HEK293 (cell line): ENCODE data around the gene OTOR.

ENCODE experiments used
- CTCF ChIA-PET: fragments of 350-600 bp; formaldehyde crosslinking; extraction: SDS; loops from one replicate; lab custom pipeline; 2021; ENCODE audit warnings: antibody characterized with exemption; lab: Yijun Ruan, JAX
- POLR2A ChIA-PET: fragments of 300-600 bp; formaldehyde crosslinking; extraction: SDS; loops from one replicate; lab custom pipeline; 2020; ENCODE audit warnings: antibody characterized with exemption, inconsistent platforms; lab: Yijun Ruan, JAX
- H3K27ac ChIP-seq: fragments of 200-500 bp; sonication (Bioruptor generic); 2 replicates; pipeline ENCODE4 v1.5.1; 2014; ENCODE audit warnings: low read depth, low read length, control low read depth, inconsistent platforms; ENCODE audit errors: extremely low read depth
- H3K36me3 ChIP-seq, 2 experiments: fragments of 200-500 bp in 1 of 2; sonication (Bioruptor generic) in 1 of 2; 1 replicate in 1 of 2; 2 replicates in 1 of 2; pipeline ENCODE4 v1.5.1; 2014 to 2017; ENCODE audit warnings: inconsistent platforms in 2 of 2, low read length in 2 of 2; ENCODE audit not compliant: control insufficient read depth in 2 of 2, insufficient read depth in 1 of 2
- H3K4me1 ChIP-seq: fragments of 200-500 bp; sonication (Bioruptor generic); 2 replicates; pipeline ENCODE4 v1.5.1; 2014; ENCODE audit warnings: mild to moderate bottlenecking, low read length, inconsistent platforms; ENCODE audit not compliant: control insufficient read depth, insufficient read depth
- H3K4me3 ChIP-seq: 2 replicates; pipeline ENCODE4 v1.5.1; 2011; ENCODE audit warnings: low read depth, mild to moderate bottlenecking, control low read depth, low read length, moderate library complexity
- H3K9me3 ChIP-seq: fragments of 200-500 bp; sonication (Bioruptor generic); 2 replicates; pipeline ENCODE4 v1.5.1; 2014; ENCODE audit warnings: low read depth, low read length, inconsistent platforms; ENCODE audit not compliant: control insufficient read depth, insufficient read depth
- HOXD13 ChIP-seq: sonication (generic); formaldehyde crosslinking; IDR thresholded peaks from 2 replicates; pipeline ENCODE4 v1.8.0; 2022; ENCODE audit warnings: missing genetic modification reagents, borderline replicate concordance
- MZF1 ChIP-seq: fragments of 450-650 bp; formaldehyde crosslinking; IDR thresholded peaks from 2 replicates; pipeline ENCODE4 v1.5.1; 2017; ENCODE audit warnings: missing biosample characterization, missing genetic modification characterization, borderline replicate concordance
- PRDM1 ChIP-seq: fragments of 450-650 bp; formaldehyde crosslinking; IDR thresholded peaks from 2 replicates; pipeline ENCODE4; 2016; ENCODE audit warnings: missing biosample characterization, missing genetic modification characterization
- ZBTB21 ChIP-seq: fragments of 450-650 bp; formaldehyde crosslinking; IDR thresholded peaks from 2 replicates; pipeline ENCODE4 v1.5.1; 2017; ENCODE audit warnings: missing biosample characterization, missing genetic modification characterization
- ZNF146 ChIP-seq: fragments of 450-650 bp; formaldehyde crosslinking; IDR thresholded peaks from 2 replicates; pipeline ENCODE4 v1.5.1; 2016; ENCODE audit warnings: missing biosample characterization, missing genetic modification characterization
- ZNF169 ChIP-seq: fragments of 450-650 bp; formaldehyde crosslinking; IDR thresholded peaks from 2 replicates; pipeline ENCODE4 v1.5.1; 2016; ENCODE audit warnings: missing biosample characterization, missing genetic modification characterization
- ZNF175 ChIP-seq: fragments of 450-650 bp; formaldehyde crosslinking; IDR thresholded peaks from 2 replicates; pipeline ENCODE4 v1.5.1; 2016; ENCODE audit warnings: missing biosample characterization, missing genetic modification characterization
- ZNF274 ChIP-seq, 2 experiments: fragments of 200-500 bp in 1 of 2; fragments of 450-650 bp in 1 of 2; sonication (Bioruptor generic) in 1 of 2; formaldehyde crosslinking in 1 of 2; IDR thresholded peaks; 2 replicates each; pipeline versions ENCODE4 v1.5.1 to v1.6.1; 2014 to 2016; ENCODE audit warnings: borderline replicate concordance in 1 of 2, inconsistent platforms in 1 of 2, low read length in 1 of 2, missing biosample characterization in 1 of 2, missing genetic modification characterization in 1 of 2
- ZNF391 ChIP-seq: fragments of 450-650 bp; formaldehyde crosslinking; IDR thresholded peaks from 2 replicates; pipeline ENCODE4 v1.5.1; 2016; ENCODE audit warnings: low read depth, missing biosample characterization, missing genetic modification characterization, borderline replicate concordance
- ZNF394 ChIP-seq: fragments of 450-650 bp; formaldehyde crosslinking; IDR thresholded peaks from 2 replicates; pipeline ENCODE4 v1.5.1; 2016; ENCODE audit warnings: missing biosample characterization, missing genetic modification characterization, mild to moderate bottlenecking, moderate library complexity, borderline replicate concordance
- ZNF404 ChIP-seq: fragments of 450-650 bp; formaldehyde crosslinking; IDR thresholded peaks from 2 replicates; pipeline ENCODE4 v1.5.1; 2017; ENCODE audit warnings: missing biosample characterization, missing genetic modification characterization
- ZNF571 ChIP-seq: fragments of 450-650 bp; formaldehyde crosslinking; IDR thresholded peaks from 2 replicates; pipeline ENCODE4 v1.5.0; 2017; ENCODE audit warnings: missing biosample characterization, missing genetic modification characterization
- ZNF629 ChIP-seq: fragments of 450-650 bp; formaldehyde crosslinking; IDR thresholded peaks from 2 replicates; pipeline ENCODE4 v1.5.1; 2017; ENCODE audit warnings: missing biosample characterization, missing genetic modification characterization
- ZNF658 ChIP-seq: fragments of 450-650 bp; formaldehyde crosslinking; IDR thresholded peaks from 2 replicates; pipeline ENCODE4; 2016; ENCODE audit warnings: missing biosample characterization, missing genetic modification characterization
- ZNF677 ChIP-seq: fragments of 450-650 bp; IDR thresholded peaks from 2 replicates; pipeline ENCODE4 v1.5.0; 2018; ENCODE audit warnings: missing biosample characterization, mild to moderate bottlenecking, missing genetic modification characterization, moderate library complexity
- ZNF701 ChIP-seq: fragments of 450-650 bp; formaldehyde crosslinking; IDR thresholded peaks from 2 replicates; pipeline ENCODE4 v1.5.1; 2016; ENCODE audit warnings: missing biosample characterization, missing genetic modification characterization
- ZNF785 ChIP-seq: fragments of 450-650 bp; formaldehyde crosslinking; IDR thresholded peaks from 2 replicates; pipeline ENCODE4 v1.5.1; 2016; ENCODE audit warnings: missing biosample characterization, missing genetic modification characterization
- ZSCAN23 ChIP-seq: fragments of 450-650 bp; formaldehyde crosslinking; IDR thresholded peaks from 2 replicates; pipeline ENCODE4 v1.5.1; 2016; ENCODE audit warnings: missing biosample characterization, missing genetic modification characterization
- TF ChIP-seq, protein P1 (sequence below): fragments of 450-650 bp; formaldehyde crosslinking; IDR thresholded peaks from 2 replicates; pipeline ENCODE4 v1.5.1; 2017; ENCODE audit warnings: missing biosample characterization, missing genetic modification characterization
- TF ChIP-seq, protein P2 (sequence below): fragments of 450-650 bp; formaldehyde crosslinking; IDR thresholded peaks from 2 replicates; pipeline ENCODE4 v1.5.1; 2017; ENCODE audit warnings: missing biosample characterization, missing genetic modification characterization
- TF ChIP-seq, protein P3 (sequence below): fragments of 450-650 bp; formaldehyde crosslinking; IDR thresholded peaks from 2 replicates; pipeline ENCODE4 v1.5.1; 2016; ENCODE audit warnings: missing biosample characterization, missing genetic modification characterization, borderline replicate concordance

Gene OTOR

DNA sequence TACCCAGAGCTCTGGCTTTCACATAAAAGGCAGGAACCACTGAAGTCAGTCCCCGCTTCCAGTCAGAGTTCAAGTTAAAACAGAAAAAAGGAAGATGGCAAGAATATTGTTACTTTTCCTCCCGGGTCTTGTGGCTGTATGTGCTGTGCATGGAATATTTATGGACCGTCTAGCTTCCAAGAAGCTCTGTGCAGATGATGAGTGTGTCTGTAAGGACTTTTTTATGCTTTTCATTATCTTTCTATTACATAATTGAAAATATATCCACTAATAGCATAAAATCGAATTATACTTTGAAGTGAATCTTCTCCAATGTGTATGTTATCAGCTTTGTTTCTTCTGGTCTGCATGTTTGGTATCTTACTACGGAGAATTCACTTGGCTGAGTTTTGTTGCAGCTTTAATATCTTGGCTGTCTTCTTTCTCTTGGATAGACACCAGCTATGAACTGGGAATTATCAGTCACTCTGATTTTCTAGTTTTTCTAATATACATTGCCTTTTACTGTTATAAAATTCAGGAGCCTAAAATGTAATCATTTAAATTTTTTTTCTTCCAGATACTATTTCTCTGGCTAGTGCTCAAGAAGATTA is at the start of gene OTOR (continued):
- no peak for TF ChIP-seq ZNF169

DNA sequence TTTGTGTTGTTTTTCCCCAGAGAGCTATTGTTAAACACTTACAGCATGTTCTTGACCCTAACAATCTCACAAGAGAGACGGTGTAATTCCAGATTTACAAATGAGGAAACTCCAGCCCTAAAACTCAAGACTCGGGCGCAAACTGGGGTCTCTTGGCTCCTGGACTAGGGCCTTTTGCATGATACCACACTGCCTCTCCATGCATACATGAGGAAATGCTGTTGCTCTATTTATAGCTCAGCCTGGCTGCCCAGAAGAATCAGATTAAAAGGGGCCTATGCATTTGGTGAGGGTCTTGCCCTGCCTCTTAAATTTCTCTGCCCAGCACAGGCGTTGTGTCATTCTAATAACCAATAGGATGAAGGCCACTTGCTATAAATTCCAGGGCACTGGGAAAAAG is 48.9 kb upstream of the OTOR start:
- Histone ChIP-seq H3K4me3 (no peak overlapping the region), H3K9me3 (no peaks in the 10 kb centered on the region), H3K27ac (no peak overlapping the region), H3K4me1 (no peaks in the 10 kb centered on the region), H3K36me3 (no peaks in the 10 kb centered on the region)
- no peak for TF ChIP-seq ZNF394
- POLR2A ChIA-PET = no interaction called here
- CTCF ChIA-PET = interaction anchor here (0.7 to 1.0 kb wide), 2 partner anchors 12 to 1376 kb away, joined by 3 read pairs; no protein-coding TSS in a partner anchor

DNA sequence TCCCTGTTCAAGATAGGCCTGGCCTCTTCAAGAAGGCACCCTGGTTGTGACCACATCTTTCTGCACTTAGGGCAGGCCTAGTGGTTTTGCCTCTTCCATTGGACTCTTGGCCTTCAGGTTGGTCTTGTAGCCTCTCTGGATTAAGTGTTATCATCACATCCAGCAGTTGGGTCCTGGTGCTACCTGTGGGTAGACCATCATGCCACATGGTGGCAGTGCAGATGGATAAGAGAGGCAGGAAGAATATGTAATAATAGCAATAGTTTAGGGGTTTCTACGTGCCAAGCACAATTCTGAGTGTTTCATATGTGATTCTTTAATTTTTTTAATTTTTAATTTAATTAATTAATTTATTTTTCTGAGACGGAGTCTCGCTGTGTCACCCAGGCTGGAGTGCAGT is 46.9 kb upstream of the OTOR start:
- H3K27ac ChIP-seq = no peak overlapping the region
- H3K9me3 ChIP-seq = no peaks in the 10 kb centered on the region
- CTCF ChIA-PET = interaction anchor here (0.8 to 1.3 kb wide), 2 partner anchors 59 to 184 kb away, joined by 3 read pairs; no protein-coding TSS in a partner anchor
- POLR2A ChIA-PET = no interaction called here
- H3K4me3 ChIP-seq = no peak overlapping the region
- H3K4me1 ChIP-seq = no peaks in the 10 kb centered on the region
- no peak for TF ChIP-seq ZNF571
- TF ChIP-seq HOXD13 (CRISPR knock-in tag) = no peak
- TF ChIP-seq, protein P1, sequence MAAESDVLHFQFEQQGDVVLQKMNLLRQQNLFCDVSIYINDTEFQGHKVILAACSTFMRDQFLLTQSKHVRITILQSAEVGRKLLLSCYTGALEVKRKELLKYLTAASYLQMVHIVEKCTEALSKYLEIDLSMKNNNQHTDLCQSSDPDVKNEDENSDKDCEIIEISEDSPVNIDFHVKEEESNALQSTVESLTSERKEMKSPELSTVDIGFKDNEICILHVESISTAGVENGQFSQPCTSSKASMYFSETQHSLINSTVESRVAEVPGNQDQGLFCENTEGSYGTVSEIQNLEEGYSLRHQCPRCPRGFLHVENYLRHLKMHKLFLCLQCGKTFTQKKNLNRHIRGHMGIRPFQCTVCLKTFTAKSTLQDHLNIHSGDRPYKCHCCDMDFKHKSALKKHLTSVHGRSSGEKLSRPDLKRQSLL = no peak
- TF ChIP-seq, protein P2, sequence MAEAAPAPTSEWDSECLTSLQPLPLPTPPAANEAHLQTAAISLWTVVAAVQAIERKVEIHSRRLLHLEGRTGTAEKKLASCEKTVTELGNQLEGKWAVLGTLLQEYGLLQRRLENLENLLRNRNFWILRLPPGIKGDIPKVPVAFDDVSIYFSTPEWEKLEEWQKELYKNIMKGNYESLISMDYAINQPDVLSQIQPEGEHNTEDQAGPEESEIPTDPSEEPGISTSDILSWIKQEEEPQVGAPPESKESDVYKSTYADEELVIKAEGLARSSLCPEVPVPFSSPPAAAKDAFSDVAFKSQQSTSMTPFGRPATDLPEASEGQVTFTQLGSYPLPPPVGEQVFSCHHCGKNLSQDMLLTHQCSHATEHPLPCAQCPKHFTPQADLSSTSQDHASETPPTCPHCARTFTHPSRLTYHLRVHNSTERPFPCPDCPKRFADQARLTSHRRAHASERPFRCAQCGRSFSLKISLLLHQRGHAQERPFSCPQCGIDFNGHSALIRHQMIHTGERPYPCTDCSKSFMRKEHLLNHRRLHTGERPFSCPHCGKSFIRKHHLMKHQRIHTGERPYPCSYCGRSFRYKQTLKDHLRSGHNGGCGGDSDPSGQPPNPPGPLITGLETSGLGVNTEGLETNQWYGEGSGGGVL (tag by site-specific recombination) = no peak
- no peak for TF ChIP-seq ZNF146 (tag by site-specific recombination)
- no peak for TF ChIP-seq ZNF404 (tag by site-specific recombination)
- no peak for TF ChIP-seq ZNF658 (tag by site-specific recombination)
- no peak for TF ChIP-seq ZNF785 (tag by site-specific recombination)
- TF ChIP-seq ZNF274 (IDR thresholded peaks at IDR 0.05; ENCODE audit: low read length) = no peak
- no peak for TF ChIP-seq ZNF274 (tag by site-specific recombination; IDR thresholded peaks at IDR 0.05; ENCODE audit: borderline replicate concordance)
- no peak for TF ChIP-seq MZF1 (tag by site-specific recombination)
- TF ChIP-seq PRDM1 (tag by site-specific recombination) = no peak
- no peak for TF ChIP-seq ZNF677
- TF ChIP-seq ZNF701 = no peak
- no peak for TF ChIP-seq ZBTB21 (tag by site-specific recombination)
- TF ChIP-seq ZSCAN23 (tag by site-specific recombination) = no peak
- TF ChIP-seq ZNF175 (tag by site-specific recombination) = no peak
- TF ChIP-seq ZNF629 (tag by site-specific recombination) = no peak
- TF ChIP-seq ZNF391 = no peak
- TF ChIP-seq, protein P3, sequence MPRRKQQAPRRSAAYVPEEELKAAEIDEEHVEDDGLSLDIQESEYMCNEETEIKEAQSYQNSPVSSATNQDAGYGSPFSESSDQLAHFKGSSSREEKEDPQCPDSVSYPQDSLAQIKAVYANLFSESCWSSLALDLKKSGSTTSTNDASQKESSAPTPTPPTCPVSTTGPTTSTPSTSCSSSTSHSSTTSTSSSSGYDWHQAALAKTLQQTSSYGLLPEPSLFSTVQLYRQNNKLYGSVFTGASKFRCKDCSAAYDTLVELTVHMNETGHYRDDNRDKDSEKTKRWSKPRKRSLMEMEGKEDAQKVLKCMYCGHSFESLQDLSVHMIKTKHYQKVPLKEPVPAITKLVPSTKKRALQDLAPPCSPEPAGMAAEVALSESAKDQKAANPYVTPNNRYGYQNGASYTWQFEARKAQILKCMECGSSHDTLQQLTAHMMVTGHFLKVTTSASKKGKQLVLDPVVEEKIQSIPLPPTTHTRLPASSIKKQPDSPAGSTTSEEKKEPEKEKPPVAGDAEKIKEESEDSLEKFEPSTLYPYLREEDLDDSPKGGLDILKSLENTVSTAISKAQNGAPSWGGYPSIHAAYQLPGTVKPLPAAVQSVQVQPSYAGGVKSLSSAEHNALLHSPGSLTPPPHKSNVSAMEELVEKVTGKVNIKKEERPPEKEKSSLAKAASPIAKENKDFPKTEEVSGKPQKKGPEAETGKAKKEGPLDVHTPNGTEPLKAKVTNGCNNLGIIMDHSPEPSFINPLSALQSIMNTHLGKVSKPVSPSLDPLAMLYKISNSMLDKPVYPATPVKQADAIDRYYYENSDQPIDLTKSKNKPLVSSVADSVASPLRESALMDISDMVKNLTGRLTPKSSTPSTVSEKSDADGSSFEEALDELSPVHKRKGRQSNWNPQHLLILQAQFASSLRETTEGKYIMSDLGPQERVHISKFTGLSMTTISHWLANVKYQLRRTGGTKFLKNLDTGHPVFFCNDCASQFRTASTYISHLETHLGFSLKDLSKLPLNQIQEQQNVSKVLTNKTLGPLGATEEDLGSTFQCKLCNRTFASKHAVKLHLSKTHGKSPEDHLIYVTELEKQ (tag by site-specific recombination) = no peak
- no peaks in the 10 kb centered on the region for H3K36me3 ChIP-seq
